NCI-H2081 treated with DMSO at 0.1 percent for 48 hours (cell line): Measurements from ENCODE around the gene GPR22.

ENCODE experiments used
- DNase-seq: peaks from one replicate; lab custom pipeline; 2025; lab: John Stamatoyannopoulos, UW

The GPR22 gene

DNA sequence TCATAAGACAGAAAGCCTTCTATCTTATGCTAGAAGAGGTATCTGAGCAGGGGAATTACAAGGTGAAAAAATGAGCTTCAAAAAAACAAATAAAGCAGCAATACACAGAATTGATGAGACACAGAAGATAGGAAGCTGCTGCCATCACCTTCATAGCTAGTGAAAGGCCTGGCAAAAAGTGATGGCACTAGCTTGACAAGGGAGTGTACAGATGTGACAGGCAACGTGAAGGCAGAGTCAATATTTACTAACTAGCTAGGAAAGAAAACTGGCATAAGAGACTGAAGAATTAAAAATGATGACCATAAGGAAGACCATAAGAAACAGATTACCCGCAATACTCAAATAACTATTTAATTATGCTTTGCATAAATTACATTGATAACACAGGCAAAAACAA lies 9.4 kb downstream of the GPR22 start:
- DNase-seq: no peak

DNA sequence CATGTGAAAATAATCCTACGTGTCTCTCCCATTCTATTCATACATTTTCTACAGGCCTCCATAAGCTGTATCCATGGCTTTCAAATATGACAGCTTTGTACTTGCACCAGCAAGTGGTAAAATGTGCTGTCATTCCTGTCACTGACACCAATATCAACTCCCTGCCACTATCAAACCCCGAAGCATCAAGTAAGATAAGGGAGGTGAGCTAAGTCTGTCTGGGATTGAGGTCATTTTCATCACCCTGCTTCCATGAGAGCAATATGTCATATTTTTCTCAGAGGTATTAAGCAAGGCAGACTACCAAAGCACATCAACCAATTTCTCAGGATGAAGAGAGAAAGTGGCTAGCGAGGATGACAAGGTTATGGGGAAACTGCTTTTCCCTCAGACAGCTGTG lies 11.1 kb downstream of the GPR22 start:
- DNase-seq: no peak

DNA sequence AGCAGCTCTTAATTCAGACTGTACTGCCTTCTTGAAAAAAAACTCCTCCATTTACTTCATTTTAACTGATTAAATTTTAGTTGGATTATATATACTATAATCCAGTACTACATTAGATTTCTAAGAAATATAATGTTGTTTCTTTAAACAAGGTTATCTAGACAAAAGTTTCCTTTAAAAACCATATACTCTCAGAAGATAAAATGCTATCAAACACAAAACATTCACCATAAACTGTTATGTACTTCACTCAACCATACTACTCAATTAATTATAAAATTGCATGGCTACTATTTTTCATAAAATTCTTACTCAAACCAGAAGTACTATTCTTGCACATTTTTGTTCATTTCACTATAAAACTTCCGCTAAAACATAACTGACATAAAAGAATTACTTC lies 12.7 kb downstream of the GPR22 start:
- DNase-seq: no peak

DNA sequence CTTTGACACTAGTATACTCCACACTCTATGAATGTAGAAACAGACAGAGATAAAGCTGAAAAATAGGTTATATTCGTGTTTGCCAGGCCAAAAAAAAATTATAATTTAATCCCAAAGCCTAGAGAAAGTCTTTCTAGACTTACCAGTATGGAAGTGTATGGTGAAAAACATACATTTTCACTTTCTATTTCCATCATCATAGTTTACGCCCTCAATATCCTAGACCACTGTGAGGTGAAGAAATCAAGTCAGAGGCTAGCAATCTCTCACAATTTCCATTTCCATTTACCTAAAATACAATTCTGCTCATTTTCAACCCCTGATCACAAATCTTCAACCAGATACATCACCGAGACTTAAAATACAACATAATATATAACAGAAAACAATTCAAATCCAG lies 16.2 kb downstream of the GPR22 start:
- no peak for DNase-seq

DNA sequence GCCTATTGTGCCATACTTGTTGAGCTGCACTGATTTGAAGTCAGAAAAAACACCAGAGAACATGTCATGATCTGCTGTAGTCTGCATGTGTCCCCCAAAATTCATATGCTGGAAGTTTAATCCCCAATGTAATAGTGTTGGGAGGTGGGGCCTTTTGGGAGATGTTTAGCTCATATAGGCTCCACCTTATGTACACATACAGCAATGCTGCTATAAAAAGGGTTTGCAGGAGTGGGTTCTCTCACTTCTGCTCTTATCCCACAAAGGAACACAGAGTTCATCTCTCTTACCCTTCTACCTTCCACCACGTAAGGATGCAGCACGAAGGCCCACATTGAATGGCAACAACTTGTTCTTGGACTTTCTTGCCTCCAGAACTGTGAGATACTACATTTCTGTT lies 23.0 kb downstream of the GPR22 start:
- DNase-seq: no peak

DNA sequence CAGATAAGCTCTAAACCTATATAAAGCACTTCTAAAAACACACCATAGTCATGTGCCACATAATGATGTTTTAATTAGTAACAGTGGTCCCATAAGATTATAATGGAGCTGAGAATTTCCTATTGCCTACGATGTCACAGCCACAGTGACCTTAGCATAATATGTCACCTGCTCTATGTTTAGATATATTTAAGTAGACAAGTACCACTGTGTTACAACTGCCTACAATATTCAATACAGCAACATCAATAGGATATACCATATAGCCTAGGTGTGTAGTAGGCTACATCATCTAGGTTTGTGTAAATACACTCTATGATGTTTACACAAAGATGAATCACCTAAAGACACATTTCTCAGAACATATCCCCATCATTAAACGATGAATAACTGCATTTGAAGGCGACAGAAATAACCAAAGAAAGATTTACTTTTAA lies 24.5 kb downstream of the GPR22 start:
- no peak for DNase-seq

DNA sequence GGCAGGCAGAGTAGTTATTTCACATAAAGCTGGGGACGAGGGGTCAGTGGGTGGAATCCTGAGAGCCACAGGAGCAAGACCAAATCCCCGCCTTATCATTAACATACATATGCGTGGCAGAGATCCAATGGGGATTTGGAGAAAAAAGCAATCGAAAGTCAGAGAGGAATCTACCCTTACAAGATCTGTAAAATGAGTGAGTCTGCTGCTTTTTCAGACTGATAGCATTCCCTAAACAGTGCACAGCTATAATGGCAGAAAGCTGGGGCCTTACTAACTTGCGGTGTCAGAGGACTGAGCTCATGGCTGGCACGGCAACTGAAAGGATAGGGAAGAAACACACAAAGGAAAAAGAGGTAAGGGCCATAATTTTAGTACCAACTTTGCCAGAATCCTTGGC lies 25.0 kb downstream of the GPR22 start:
- DNase-seq: no peak

DNA sequence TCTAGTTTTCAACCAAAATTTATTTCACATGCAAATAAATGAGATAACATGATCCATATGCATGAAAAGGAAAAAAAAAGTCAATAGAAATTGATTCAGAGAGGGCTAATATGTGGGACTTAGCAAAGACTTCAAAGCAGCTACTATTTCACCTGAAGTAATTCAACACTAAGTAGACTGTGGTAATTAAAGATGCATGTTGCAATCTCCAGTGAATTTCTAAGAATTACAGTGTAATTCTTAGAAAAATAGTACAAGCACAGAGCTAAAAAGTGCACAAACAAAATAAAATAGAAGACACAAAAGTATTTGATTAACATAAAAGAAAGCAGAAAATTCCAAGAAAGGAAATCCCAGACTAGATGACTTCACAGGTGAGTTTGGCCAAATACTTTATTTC lies 25.7 kb downstream of the GPR22 start:
- no peak for DNase-seq

DNA sequence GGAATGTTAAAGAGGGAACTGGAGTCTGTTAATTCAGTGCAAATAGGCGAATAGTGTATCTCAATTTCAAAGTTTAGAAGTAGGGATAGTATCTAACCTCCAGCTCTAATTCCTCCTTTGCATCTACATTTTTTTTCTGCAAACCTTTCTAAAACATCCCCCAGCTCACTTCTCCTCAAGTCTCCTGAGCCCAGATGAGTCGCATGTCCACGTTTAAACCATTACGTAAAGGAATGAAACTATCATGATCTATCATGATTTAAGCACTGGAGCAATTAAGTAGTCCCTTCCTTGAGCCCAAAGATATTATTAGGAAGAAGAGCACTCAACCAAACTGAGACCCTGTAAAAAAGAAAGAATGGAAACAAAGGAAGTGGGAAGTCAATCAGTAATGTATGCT lies 29.9 kb downstream of the GPR22 start:
- no peak for DNase-seq

DNA sequence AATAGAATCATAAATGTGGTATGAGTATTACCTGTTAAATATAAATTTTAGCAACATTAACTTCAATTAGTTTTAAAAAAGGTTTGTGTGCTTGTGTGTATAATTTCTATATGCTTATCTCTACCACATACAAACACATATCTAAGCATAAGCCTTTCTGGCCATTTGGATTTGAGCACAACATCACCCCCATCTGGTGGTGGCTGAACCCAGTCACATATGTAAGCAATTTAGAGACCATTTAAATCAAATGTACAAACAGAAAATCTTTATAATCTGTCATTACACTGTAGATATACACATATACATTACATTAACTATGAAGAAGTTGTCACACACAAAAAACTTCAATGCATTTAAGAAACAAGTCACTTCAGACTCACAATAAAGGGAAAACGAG lies 31.7 kb downstream of the GPR22 start:
- no peak for DNase-seq

DNA sequence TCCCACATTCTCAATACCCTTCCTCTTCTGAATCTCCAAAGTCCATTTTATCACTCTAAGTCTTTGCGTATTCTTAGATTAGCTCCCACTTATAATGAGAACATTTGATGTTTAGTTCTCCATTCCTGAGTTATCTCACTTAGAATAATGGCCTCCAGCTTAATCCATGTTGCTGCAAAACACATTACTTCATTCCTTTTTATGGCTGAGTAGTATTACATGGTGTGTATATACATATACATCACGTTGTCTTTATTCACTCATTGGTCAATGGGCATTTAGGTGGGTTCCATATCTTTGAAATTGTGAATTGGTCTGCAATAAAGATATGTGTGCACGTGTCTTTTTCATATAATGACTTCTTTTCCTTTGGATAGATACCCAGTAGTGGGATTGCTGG lies 32.3 kb downstream of the GPR22 start:
- no peak for DNase-seq

DNA sequence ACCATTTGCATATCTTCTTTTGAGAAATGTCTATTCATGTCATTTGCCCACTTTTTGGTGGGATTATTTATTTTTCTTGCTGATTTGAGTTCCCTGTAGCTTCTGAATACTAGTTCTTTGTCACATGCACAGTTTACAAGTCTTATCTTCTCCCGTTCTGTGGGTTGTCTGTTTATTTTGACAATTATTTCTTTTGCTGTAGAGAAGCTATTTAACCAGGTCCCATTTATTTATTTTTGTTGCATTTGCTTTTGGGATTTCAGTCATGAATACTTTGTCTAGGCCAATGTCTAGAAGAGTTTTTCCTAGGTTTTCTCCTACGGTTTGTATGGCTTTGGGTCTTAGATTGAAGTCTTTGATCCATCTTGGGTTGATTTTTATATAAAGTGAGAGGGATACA lies 32.9 kb downstream of the GPR22 start:
- no peak for DNase-seq

DNA sequence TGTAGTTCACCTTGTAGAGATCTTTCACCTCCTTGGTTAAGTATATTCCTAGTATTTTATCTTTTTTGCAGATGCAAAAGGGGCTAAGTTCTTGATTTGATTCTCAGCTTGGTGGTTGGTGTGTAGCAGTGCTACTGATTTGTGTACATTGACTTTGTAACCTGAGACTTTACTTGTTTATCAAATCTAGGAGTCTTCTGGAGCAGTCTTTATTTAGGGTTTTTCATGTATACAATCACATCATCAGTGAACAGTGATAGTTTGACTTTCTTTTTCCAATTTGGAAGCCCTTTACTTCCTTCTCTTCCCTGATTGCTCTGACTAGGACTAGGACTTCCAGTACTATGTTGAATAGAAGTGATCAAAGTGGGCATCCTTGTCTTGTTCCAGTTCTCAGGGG lies 33.8 kb downstream of the GPR22 start:
- DNase-seq: no peak

DNA sequence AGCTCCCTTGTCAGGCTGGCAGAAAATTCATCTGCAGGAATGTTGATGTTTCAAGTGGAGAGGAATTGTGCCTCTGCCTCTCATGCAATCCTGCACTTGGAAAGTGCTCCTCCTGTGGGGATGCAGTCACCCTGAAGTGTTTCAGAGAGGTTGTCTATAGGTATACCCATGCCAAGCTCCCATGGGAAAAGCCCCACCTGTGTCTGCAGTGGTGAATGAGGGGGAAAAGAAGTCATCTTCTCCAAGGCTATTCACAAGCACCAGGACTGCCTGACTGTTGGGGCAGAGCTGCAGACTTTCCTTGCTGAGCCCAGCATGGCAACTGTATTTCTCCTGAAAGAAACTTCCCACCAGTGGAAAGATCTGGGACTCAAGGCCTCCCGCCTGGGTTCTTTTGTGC lies 35.5 kb downstream of the GPR22 start:
- DNase-seq: no peak

DNA sequence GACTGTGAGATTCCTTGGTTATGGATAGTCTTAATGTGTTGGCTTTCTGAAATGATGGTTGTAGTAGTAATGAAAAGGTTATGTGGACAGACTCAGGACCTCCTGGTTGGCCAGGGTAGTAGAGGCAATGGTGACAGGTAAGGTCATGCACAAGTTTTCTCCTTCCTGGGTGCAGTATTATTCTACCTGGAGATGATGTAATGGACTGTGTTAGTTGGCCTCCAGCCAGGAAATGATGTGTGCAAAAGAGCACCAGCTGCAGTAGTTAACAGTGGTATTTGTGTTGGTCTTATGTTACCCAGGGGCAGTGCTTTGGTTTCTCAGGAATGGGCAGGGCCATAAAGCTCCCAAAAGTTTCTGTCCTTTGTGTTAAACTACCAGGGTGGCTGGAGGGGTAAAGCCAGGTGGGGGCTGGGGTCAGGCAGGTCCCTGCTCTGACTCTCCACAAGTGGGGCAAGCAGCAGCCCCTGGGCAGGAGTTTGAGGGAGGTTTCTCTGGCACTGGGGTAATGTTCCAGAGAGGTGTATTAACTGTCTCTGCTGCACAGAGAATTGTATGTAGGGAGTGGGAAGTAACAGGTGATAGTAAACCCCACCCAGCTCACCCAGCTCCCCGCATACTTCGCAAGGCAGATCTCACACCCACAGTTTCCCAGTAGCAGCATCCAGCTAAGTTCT lies 36.3 kb downstream of the GPR22 start:
- peak; percentile 73 for DNase-seq

DNA sequence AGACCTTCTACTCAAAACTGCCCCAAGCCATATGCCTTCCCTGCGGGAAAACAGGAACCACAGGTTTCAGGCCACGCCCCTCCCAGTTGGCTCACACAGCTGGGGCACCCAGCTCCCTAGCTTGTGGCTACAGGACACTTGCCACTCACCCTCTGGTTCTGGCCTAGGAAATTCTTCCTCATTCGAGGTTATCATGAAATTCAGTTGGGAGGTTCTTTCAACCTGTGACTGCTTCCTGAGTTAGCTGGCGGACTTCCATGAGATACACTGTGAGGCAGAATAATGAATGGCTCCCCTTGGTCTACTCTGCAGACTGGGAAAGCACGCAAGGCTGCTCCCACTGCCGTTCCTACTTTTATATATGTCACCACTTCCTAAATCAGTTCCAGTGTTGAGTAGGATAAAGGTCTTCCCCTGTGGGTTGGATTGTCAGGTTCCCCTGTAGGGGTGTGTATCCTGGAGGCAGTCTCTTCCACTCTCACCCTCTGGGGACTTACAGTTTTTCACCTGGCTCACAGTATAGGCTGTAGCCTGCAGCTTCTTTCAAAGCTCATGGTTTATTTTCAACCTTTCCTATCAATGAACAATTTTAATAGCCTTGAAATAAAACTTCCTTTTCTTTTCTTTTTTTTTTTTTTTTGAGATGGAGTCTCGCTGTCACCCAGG lies 37.0 kb downstream of the GPR22 start:
- DNase-seq: no peak
